Pancreas (tissue), 10 donors: ENCODE results near the gene TMUB1. TPM values are rescaled to one million over a fixed set of nuclear protein-coding genes. Genes with fewer than 3 reads are reported as not detected.

Experiments used
- ATAC-seq, 4 donors: fragments of 200-7000 bp; cut with Tn5 transposase; one replicate each; pipeline versions ENCODE4 v1.8.0 to v1.9.1; 2020; ENCODE audit warnings: mild to moderate bottlenecking in 4 of 4, moderate library complexity in 4 of 4
- DNase-seq, 6 donors: peaks; one replicate each; pipeline ENCODE4 v3.0.0-alpha.2; 2020
- FAIRE-seq: peaks from 2 replicates; lab custom pipeline; 2012; peaks lifted over from hg19 to GRCh38; lab: Jason Lieb, UNC
- H3K27ac ChIP-seq, 4 donors: fragments of 200-600 bp; sonication (generic); 1 replicate in 3 of 4; 2 replicates in 1 of 4; pipeline versions ENCODE4 v1.5.0 to v1.8.0; 2020
- H3K27me3 ChIP-seq, 4 donors: fragments of 200-600 bp; one replicate each; pipeline ENCODE4 v1.8.0; 2021
- H3K36me3 ChIP-seq, 3 donors: fragments of 200-600 bp; sonication (generic) in 1 of 3; one replicate each; pipeline versions ENCODE4 v1.5.0 to v1.8.0; 2020 to 2021
- H3K4me1 ChIP-seq, 3 donors: fragments of 200-600 bp; one replicate each; pipeline ENCODE4 v1.8.0; 2021
- H3K4me3 ChIP-seq, 4 donors: fragments of 200-600 bp; sonication (generic) in 2 of 4; one replicate each; pipeline versions ENCODE4 v1.5.0 to v1.8.0; 2020 to 2021
- H3K9me3 ChIP-seq, 4 donors: fragments of 200-600 bp; one replicate each; pipeline ENCODE4 v1.8.0; 2021
- WGBS, 2 donors: extraction: QIAGEN DNeasy Blood & Tissue Kit; methylation state at CpG; one replicate each; pipeline ENCODE4 v1.1.7; 2013; 5-methylcytosine and 5-hydroxymethylcytosine counted together
- intact Hi-C, 3 donors: fragments of 100-400 bp; cut with DNase I; formaldehyde crosslinking; loops; one replicate each; pipeline versions ENCODE4 v1.11.1 to v1.14.2; 2022
- polyA plus RNA-seq, 2 donors: library from polyadenylated mRNA; stranded (reverse); fragments of 200-250 nt; gene quantifications; one replicate each; pipeline ENCODE4 v1.2.3, GENCODE V29; 2013
- total RNA-seq, 6 donors: library from RNA; stranded (reverse); fragmentation: NEBNext Ultra II Directional in 4 of 6; extraction: Animal tissue kit (Norgen Biotek cat#: 25700) in 4 of 6; gene quantifications; one replicate each; pipeline versions ENCODE4 v1.2.1 to v1.2.4, GENCODE V29; 2021 to 2023
- TF ChIP-seq, protein P1 (sequence below), 4 donors: fragments of 200-600 bp; sonication (generic) in 3 of 4; IDR thresholded peaks; one replicate each; pipeline versions ENCODE4 v1.5.0 to v1.8.0; 2021; ENCODE audit warnings: antibody characterized with exemption in 4 of 4
- donor health status: healthy with polysubstance abuse.
- donor health status: DM: no; HTN: no; CAD: no; lungs with moderate emphysema.
- donor health status: DM: no; HTN: no; CAD: no.
- donor health status: control.
- donor health status: control.
- donor health status: Bipolar disorder and iron deficiency.
- donor health status: DM: yes; HTN: yes; CAD: no.
- donor health status: DM: no; HTN: no; CAD: no.
- donor health status: DM: no; HTN: no; CAD: no.
- donor health status: DM: yes; HTN: yes; CAD: no.

Gene TMUB1
- total and polyA plus RNA-seq, 8 donors, result 34.5 to 103 (median 44.1) TPM

DNA sequence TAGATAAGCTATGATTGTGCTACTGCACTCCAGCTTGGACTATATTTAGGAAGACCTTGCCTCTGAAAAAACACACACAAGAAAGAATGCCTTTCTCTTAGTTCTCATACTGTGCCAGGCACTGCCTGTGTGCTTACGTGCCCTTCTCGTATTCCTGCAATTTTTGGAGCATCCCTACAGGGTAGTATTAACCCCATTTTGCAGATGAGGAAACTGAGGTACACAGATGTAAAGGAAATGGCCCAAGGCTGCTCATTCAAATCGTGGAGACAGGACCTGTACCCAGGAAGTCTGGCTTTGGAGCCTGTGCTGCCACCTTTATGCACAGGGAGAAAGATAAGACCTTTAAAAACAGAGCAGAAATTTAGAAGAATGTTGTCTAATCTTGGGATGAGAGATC is 19.7 kb upstream of the TMUB1 start:
- TF ChIP-seq, protein P1, sequence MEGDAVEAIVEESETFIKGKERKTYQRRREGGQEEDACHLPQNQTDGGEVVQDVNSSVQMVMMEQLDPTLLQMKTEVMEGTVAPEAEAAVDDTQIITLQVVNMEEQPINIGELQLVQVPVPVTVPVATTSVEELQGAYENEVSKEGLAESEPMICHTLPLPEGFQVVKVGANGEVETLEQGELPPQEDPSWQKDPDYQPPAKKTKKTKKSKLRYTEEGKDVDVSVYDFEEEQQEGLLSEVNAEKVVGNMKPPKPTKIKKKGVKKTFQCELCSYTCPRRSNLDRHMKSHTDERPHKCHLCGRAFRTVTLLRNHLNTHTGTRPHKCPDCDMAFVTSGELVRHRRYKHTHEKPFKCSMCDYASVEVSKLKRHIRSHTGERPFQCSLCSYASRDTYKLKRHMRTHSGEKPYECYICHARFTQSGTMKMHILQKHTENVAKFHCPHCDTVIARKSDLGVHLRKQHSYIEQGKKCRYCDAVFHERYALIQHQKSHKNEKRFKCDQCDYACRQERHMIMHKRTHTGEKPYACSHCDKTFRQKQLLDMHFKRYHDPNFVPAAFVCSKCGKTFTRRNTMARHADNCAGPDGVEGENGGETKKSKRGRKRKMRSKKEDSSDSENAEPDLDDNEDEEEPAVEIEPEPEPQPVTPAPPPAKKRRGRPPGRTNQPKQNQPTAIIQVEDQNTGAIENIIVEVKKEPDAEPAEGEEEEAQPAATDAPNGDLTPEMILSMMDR (IDR thresholded peaks at IDR 0.05), result no peak
- H3K36me3 ChIP-seq, result no peaks in the 10 kb centered on the region
- FAIRE-seq, result no peak
- no peaks in the 10 kb centered on the region for H3K27me3 ChIP-seq
- H3K4me3 ChIP-seq, result no peak overlapping the region
- H3K4me1 ChIP-seq, result no peaks in the 10 kb centered on the region
- WGBS, 2 donors, result 75 to 82% methylated on average over 3 of the region's 3 CpGs
- H3K9me3 ChIP-seq, result no peaks in the 10 kb centered on the region
- DNase-seq, result no peak
- ATAC-seq, result no peak
- H3K27ac ChIP-seq, result no peak overlapping the region
- intact Hi-C loops, result no loop called here

DNA sequence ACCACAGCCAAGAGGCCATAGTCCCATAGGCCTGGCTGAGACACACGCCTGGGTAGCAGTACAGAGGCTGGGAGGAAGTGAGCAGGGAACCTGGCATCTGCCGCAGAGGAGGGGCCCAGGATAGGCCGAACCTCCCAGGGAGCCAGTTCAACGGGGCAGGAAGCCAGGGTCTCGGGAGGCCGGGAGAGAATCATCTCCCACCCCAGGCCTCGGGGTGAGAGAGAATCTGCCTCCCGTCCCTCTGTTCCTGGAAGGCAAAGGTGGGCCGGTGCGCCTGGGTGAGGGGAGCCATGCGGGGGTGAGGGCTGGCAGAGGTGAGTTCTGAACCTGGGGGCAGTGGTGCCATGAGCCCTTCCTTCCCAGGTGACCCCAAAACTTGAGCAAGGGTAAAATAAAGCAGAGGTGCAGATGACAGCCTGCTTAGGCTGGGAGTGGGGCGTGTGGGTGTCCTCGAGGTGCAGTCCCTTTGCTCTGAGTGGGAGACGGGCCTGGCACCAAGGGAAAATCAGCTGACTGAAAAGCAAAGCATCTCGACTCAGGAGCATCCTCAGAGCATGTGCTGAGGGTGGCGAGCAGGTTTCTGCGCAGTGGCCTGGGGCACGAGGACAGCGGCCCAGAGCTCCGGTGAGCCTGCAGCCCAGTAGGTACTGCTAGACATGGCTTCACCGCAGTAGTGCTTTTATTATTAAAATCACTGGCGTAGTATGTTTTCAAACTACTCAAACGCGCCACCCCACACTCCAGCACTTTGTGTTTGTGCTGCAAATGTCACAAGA is 18.5 kb upstream of the TMUB1 start:
- H3K4me3 ChIP-seq, result no peak overlapping the region
- intact Hi-C loops, result no loop called here
- TF ChIP-seq, protein P1 (IDR thresholded peaks at IDR 0.05), result no peak
- no peaks in the 10 kb centered on the region for H3K27me3 ChIP-seq
- H3K9me3 ChIP-seq, result no peaks in the 10 kb centered on the region
- 89% methylated on average over 24 of the region's 24 CpGs for WGBS, 2 donors
- H3K4me1 ChIP-seq, result no peaks in the 10 kb centered on the region
- DNase-seq, result peak in 2 of 6 donors; percentile 45 to 51
- no peaks in the 10 kb centered on the region for H3K36me3 ChIP-seq
- no peak for FAIRE-seq
- no peak for ATAC-seq
- H3K27ac ChIP-seq, result no peak overlapping the region

DNA sequence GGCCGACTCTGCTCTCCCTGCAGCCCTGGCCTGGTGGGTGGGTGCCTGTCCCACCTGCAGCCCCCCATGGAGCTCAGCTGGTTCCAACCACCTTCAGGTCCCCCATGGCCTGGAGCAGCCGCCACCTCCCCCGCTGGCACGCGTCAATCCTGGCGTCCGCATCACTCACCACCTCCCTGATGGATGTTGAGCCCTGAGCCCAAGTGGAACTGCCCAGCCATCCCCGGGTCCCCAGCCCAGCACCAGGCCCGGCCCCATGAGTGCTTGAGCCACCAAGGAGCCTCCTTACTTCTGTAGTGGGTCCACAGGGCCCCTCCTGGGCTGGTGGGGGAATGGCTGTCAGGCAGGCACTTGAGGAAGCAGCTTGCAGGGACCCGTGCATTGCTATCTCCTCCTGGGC is 17.6 kb upstream of the TMUB1 start:
- intact Hi-C loops, result no loop called here
- Histone ChIP-seq H3K9me3 (no peaks in the 10 kb centered on the region), H3K36me3 (no peaks in the 10 kb centered on the region), H3K27me3 (no peaks in the 10 kb centered on the region), H3K4me1 (no peaks in the 10 kb centered on the region), H3K27ac (no peak overlapping the region), H3K4me3 (no peak overlapping the region)
- peak in 2 of 6 donors; percentile 51 to 59 for DNase-seq
- WGBS, 2 donors, result 87 to 93% methylated on average over 10 of the region's 10 CpGs
- TF ChIP-seq, protein P1 (IDR thresholded peaks at IDR 0.05), result no peak
- FAIRE-seq, result no peak
- no peak for ATAC-seq

DNA sequence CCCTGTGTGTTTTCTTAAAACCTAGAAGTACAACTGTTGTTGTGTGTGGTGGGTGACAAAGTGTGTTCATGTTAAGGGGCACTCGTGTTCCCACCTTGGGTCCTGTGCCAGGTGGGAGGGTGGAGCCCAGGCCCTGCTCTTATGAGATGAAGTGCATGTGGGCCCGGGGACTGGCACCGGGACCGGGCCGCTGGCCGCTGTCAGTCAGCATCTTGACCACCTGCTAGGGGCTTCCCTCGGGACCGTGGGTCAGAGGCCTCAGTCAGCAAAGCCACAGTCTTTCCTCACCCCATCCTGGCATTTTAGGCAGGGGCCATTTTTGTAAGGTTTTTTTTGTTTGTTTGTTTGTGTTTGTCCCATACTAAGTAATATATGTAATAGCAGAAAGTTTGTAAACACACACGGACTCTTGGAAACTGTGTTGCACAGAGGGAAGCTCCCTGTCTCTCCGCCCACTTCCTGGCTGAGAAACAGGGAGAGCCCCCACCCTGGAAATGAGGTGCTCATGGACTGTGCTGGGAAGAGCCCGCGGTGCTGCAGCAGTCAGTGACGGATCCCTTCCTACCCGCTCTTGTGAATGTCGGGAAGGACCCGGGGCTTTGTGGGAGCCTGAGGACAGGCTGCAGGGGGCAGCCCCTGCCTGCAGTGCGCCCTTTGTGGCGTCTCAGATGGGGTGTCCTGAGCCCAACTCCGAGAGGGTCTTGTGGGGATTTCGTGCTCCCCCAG is 16.4 kb upstream of the TMUB1 start:
- Histone ChIP-seq H3K27ac (no peak overlapping the region), H3K27me3 (no peaks in the 10 kb centered on the region), H3K4me1 (no peaks in the 10 kb centered on the region), H3K4me3 (no peak overlapping the region), H3K9me3 (no peaks in the 10 kb centered on the region), H3K36me3 (no peaks in the 10 kb centered on the region)
- TF ChIP-seq, protein P1 (IDR thresholded peaks at IDR 0.05), result no peak
- intact Hi-C loops, result no loop called here
- FAIRE-seq, result no peak
- peak in 2 of 6 donors; percentile 27 to 43 for DNase-seq
- 73 to 77% methylated on average over 20 of the region's 20 CpGs for WGBS, 2 donors
- ATAC-seq, result peak in 1 of 4 donors; percentile 13
